ENCODE results near the gene INPP5E.
A peak's percentile ranks its signal among the peaks of the same experiment; 100 is the strongest.

Gene INPP5E

GRCh38 chr9:136387217-136387616 lies 52.4 kb downstream of the INPP5E start:
- no peak for DNase-seq (ENCODE audit: low read depth in 2 of 2)

DNA sequence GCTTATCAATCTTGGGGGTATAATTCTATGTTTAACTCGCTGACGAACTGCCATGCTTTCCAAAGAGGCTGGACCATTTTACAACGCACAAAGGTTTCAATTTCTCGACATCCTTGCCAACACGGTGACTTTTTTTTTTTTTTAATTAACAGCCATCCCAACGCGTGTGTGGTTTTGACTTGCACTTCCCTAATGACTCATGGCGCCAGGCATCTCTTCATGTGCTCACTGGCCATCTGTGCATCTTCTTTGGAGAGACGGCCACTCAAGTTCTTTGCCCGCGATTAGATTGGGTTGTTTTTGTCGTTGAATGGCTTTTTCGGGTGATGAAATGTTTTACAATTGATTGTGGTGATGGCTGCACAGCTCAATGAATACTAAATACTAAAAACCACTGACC lies 53.6 kb downstream of the INPP5E start:
- no peak for DNase-seq (ENCODE audit: low read depth in 2 of 2)

DNA sequence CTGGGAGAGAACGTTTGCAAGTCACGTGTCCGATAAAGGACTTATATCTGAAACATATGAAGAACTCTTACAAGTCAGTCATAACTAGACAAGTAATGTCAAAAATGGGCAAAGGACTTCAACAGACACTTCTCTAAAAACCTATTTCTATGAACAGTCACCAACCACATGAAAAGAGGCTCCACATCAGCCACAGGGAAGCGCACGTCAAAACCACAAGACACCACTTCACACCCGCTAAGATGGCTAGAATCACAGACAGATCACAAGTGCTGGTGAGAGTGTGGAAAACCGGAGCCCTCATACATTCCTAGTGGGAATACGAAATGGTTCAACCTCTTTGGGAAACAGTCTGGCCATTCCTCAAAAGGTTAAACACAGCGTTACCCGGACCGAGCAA lies 54.6 kb downstream of the INPP5E start:
- DNase-seq (ENCODE audit: low read depth in 2 of 2), result peak in 1 of 2 donors; percentile 17

GRCh38 chr9:136383436-136383835 lies 56.2 kb downstream of the INPP5E start:
- no peak for DNase-seq (ENCODE audit: low read depth in 2 of 2)

GRCh38 chr9:136381966-136382513 lies 57.6 kb downstream of the INPP5E start:
- no peak for DNase-seq (ENCODE audit: low read depth in 2 of 2)

- no peak for DNase-seq (ENCODE audit: low read depth in 2 of 2)
Observed at GRCh38 chr9:136381311-136381710, 58.3 kb downstream of the INPP5E start.

- DNase-seq (ENCODE audit: low read depth in 2 of 2), result no peak
Observed at GRCh38 chr9:136380381-136380780, 59.3 kb downstream of the INPP5E start.

- no peak for DNase-seq (ENCODE audit: low read depth in 2 of 2)
Observed at GRCh38 chr9:136379891-136380290, 59.8 kb downstream of the INPP5E start.

GRCh38 chr9:136379401-136379800 lies 60.2 kb downstream of the INPP5E start:
- DNase-seq (ENCODE audit: low read depth in 2 of 2), result no peak

DNA sequence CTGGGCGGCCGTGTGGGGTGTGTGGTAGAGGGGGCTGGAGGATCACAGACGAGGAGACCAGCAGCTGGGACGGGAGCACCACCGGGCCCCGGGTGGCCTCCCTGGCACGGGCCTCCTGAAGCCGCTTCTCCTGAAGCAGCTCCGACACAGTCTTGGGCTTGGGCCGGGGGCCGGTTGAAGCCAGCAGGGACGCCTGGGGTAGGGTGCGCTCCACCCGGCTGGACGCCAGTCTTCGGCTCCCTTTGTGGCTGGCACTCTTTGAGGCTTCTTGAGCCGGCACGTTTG lies 60.7 kb downstream of the INPP5E start:
- no peak for DNase-seq (ENCODE audit: low read depth in 2 of 2)
